GM21423 (cell line): ENCODE results near the gene CCHCR1.

ENCODE experiments used
- ATAC-seq: cut with Tn5 transposase; IDR thresholded peaks from one replicate; pipeline ENCODE4 v1.9.1; 2021; ENCODE audit warnings: mild to moderate bottlenecking, moderate library complexity; ENCODE audit not compliant: unreplicated experiment

CCHCR1 gene

GRCh38 chr6:31112478-31112877, 45.1 kb downstream of the CCHCR1 start, which contains the start of gene C6orf15:
Gene C6orf15 (minus strand): TSS chr6:31112575. CDS start chr6:31112555, 20 bp downstream.
- ATAC-seq: no peak

- no peak for ATAC-seq
These were observed 45.9 kb downstream of the CCHCR1 start for GRCh38 chr6:31111712-31112111.

GRCh38 chr6:31110825-31111582, 46.6 kb downstream of the CCHCR1 start:
- ATAC-seq: no peak

GRCh38 chr6:31107052-31107451, 50.5 kb downstream of the CCHCR1 start:
- ATAC-seq: no peak

- ATAC-seq: no peak
These were observed 54.5 kb downstream of the CCHCR1 start for GRCh38 chr6:31103136-31103535.

GRCh38 chr6:31098449-31098938, 59.1 kb downstream of the CCHCR1 start:
- no peak for ATAC-seq

- ATAC-seq: no peak
These were observed 60.9 kb downstream of the CCHCR1 start for GRCh38 chr6:31096656-31097055.

- ATAC-seq: no peak
These were observed 61.4 kb downstream of the CCHCR1 start for GRCh38 chr6:31096215-31096614.

- ATAC-seq: no peak
These were observed 63.2 kb downstream of the CCHCR1 start for GRCh38 chr6:31094389-31094881.

GRCh38 chr6:31092769-31093505, 64.7 kb downstream of the CCHCR1 start:
- ATAC-seq: no peak
